Measurements from ENCODE around the gene PIGK.
"Not testable (repeated sequence)": the region's sequence is repeated elsewhere in the genome, so short reads cannot be mapped to it uniquely, and the experiment has no call there.

The PIGK gene

GRCh38 chr1:77197351-77197750 is 21.9 kb downstream of the PIGK start:
- DNase-seq (ENCODE audit: low read depth in 2 of 2, low spot score in 1 of 2): no peak

DNA sequence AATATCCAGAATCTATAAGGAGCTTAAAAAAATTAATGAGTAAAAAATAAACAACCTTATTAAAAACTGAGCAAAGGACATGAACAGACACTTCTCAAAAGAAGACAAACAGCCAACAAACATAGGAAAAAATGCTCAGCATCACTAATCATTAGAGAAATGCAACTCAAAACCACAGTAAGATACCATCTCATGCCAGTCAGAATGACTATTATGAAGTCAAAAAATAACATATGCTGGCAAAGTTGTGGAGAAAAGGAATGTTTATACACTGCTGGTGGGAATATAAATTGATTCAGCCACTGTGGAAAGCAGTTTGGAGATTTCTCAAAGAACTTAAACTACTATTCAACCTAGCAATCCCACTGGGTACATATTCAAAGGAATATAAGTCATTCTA is 25.3 kb downstream of the PIGK start:
- DNase-seq (ENCODE audit: low read depth in 2 of 2, low spot score in 1 of 2): no peak

GRCh38 chr1:77188770-77189169 is 30.5 kb downstream of the PIGK start:
- DNase-seq (ENCODE audit: low read depth in 2 of 2, low spot score in 1 of 2): no peak

- DNase-seq (ENCODE audit: low read depth in 2 of 2, low spot score in 1 of 2): not testable (repeated sequence)
These were observed 32.3 kb downstream of the PIGK start for GRCh38 chr1:77186907-77187306.

DNA sequence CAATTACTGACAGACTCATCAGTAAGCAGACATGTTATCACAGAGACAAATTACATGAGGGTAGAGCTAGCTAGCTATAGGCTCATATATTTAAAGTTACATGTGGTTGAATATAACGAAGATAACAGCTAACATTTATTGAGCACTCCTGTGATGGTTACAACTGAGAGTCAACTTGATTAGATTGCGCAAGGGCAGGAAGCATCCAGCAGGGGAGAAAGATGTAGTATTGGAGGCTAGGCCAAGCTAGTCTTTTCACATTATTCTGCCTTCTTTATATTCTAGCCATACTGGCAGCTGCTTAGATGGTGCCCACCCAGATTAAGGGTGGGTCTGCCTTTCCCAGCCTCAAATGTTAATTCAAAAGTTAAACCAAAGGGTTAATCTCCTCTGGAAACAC is 37.1 kb downstream of the PIGK start:
- DNase-seq (ENCODE audit: low read depth in 2 of 2, low spot score in 1 of 2): no peak

DNA sequence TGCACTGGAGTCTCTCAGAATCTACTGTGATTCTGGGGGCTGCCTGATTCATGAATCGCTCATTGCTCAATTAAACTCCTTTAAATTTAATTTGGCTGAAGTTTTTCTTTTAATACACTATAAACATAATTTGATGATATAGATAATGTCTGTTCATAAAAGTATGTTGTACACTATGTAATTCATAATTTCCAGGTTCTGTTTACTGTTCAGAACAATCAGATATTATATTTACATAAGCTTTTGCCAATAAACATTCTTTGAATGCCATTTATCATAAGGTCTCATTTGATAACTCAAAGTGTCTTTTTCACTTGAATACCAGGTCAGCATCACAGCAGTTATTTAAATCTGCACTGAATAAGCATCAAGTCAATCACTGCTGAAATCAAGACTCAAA is 39.6 kb downstream of the PIGK start:
- DNase-seq (ENCODE audit: low read depth in 2 of 2, low spot score in 1 of 2): no peak

DNA sequence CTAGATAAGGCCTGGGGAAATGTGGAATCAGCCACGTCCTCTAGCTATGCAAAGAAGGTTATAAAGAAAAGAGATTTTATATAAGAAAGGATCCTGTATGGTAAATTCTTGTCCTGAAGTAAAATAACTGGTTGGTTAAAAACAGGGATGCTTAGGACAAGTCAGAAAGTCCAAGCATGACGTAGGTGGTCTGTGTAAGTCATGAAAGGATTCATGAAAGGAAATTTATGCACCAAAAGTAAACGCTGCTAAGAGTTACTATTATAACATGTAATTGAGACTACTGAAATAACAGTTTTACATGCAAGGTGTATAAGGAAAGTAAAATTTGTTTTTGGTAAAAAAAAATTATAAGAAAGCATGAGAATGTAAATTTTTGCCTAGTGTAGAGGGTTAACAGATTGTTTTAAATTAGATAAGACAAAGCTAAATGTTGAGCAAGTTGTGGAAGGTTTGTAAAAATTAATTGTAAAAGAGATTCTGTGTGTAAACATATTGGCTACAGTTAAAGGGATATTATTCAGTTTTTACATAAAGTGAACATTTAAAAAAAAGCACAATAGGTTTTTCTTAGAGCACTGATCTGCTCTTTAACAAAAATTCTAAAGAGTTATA is 43.9 kb downstream of the PIGK start:
- no peak for DNase-seq (ENCODE audit: low read depth in 2 of 2, low spot score in 1 of 2)

GRCh38 chr1:77170687-77171086 is 48.5 kb downstream of the PIGK start:
- DNase-seq (ENCODE audit: low read depth in 2 of 2, low spot score in 1 of 2): no peak

GRCh38 chr1:77168358-77168757 is 50.9 kb downstream of the PIGK start:
- DNase-seq (ENCODE audit: low read depth in 2 of 2, low spot score in 1 of 2): no peak

DNA sequence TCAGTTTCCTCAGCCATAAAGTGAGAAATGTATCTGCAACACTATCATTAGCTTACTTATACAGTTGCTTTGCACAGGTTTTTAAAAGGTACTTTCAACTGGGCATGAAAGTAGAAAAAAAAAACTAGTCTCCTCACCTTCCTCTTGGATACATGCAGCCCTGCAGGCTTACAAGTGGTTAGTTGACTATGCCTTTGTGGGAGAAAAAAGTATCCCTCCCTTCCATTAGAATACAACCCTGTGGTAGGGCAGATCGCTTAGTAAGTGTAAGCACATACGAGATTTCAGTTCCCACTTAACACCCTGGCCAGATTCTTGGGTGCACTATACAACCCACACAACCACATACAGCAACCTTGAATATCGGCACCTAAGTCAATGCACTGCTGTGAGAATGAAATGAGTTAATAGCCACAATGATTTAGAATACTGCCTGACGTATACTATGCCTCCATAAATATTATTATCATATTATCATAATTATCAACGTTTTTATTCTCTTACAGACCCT is 54.7 kb downstream of the PIGK start:
- no peak for DNase-seq (ENCODE audit: low read depth in 2 of 2, low spot score in 1 of 2)

DNA sequence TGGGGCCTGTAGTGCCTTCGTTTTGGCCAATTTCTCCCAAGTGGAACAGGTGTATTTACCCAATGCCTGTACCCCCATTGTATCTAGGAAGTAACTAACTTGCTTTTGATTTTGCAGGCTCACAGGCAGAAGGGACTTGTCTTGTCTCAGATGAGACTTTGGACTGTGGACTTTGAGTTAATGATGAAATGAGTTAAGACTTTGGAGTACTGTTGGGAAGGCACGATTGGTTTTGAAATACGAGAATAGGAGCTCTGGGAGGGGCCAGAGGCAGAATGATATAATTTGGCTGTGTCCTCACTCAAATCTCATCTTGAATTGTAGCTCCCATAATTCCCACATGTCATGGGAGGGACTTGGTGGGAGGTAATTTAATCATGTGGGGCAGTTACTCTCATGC is 59.5 kb downstream of the PIGK start:
- DNase-seq (ENCODE audit: low read depth in 2 of 2, low spot score in 1 of 2): not testable (repeated sequence)

DNA sequence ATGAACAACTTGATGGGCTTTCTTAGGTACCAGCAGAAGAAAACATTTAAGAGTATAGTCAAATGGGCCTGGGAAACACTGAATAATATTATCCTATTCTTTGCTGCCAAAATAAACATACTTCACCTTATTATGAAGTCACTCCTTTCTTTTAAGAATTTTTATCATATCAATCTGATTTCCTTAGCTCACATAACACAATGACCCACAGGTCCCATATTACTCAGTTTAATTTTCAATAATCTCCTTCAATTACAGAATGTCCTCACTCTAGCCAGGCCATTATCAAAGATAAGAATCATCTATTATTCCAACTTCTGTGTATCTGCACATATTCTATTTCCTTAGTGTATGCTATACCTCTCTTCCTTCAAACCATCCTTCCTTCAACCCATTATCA is 63.0 kb downstream of the PIGK start:
- DNase-seq (ENCODE audit: low read depth in 2 of 2, low spot score in 1 of 2): no peak

DNA sequence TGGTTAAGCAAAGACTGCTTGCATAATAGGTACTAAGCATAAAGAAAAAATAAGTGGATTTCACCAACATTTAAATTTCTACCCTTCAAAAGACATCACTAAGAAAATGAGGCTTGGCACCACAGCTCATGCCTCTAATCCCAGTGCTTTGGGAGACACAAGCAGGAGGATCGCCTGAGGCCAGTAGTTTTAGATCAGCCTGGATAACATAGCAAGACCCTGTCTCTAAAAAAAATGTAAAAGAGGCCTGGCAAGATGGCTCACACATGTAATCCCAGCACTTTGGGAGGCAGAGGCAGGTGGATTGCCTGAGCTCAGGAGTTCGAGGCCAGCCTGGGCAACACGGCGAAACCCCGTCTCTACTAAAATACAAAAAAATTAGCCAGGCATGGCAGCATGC is 73.0 kb downstream of the PIGK start:
- no peak for DNase-seq (ENCODE audit: low read depth in 2 of 2, low spot score in 1 of 2)

- no peak for DNase-seq (ENCODE audit: low read depth in 2 of 2, low spot score in 1 of 2)
These were observed 75.6 kb downstream of the PIGK start for GRCh38 chr1:77143529-77144121.

GRCh38 chr1:77139389-77139788 is 79.8 kb downstream of the PIGK start:
- DNase-seq (ENCODE audit: low read depth in 2 of 2, low spot score in 1 of 2): no peak

DNA sequence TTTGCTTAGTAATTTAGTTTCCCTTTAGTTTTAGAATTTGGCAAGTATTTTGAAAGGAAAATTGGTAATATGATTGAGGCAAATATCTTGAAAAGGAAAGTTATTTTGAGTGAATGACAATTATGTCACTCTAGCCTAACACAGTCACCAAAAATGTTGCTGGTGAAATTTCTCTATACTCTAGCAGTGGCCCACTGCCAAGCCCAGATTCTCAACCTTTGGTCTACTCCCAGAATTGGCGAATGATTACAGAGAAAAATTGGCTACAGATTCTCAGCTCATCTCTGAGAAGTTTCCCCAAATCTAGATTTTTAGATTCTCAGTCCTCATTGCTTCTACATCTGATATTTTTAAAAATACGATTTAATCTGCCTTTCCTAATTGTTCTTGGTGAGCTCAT is 84.9 kb downstream of the PIGK start:
- no peak for DNase-seq (ENCODE audit: low read depth in 2 of 2, low spot score in 1 of 2)

DNA sequence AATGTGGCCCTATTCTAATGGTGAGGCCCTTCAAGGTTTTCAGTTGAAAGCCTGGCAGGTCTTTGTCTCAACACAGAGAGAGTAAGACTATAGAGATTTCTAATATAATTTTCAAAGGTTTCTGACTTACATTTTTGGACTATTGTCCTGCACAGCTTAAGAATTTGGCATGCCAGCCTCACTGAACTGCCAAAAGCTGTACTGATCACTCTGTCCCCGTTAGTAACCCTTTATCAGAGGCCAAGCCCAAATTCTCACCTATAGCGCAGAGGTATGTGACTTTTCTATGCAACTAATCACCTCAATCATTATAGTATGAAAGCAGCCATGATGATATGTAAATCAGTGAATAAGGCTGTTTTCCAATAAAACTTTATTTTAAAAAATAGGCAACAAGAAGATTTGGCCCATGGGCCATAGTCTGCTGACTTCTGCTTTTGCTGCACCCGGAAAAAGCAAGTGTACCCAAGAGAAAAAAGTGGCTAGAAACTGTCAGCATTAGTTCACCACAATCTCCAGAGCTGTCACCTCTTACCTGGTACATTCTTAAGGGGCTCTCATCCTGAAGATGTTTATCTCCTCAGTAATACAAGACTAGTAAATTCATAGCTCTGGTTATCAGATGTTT is 85.4 kb downstream of the PIGK start:
- no peak for DNase-seq (ENCODE audit: low read depth in 2 of 2, low spot score in 1 of 2)

- DNase-seq (ENCODE audit: low read depth in 2 of 2, low spot score in 1 of 2): no peak
These were observed 92.9 kb downstream of the PIGK start for GRCh38 chr1:77126307-77126706.

- DNase-seq (ENCODE audit: low read depth in 2 of 2, low spot score in 1 of 2): no peak
These were observed 97.7 kb downstream of the PIGK start for GRCh38 chr1:77121503-77121902.

DNA sequence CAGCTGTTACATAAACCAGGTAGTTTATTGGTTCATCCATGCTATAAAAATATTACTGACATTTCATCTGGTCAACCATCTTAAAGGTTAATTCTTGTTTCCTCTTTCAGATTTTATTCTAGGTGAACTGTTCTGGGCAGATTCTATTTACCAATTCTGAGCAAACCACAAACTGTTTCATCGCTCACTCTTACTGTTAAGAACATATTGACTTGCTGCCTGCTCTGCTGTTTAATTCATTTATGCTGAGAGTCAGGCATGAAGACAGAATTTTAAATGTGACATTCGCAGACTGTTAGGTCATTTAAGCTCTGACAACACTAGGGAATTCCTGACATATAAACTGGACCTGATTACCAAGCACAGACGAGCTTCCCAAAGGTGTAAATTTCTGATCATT is 98.3 kb downstream of the PIGK start:
- DNase-seq (ENCODE audit: low read depth in 2 of 2, low spot score in 1 of 2): no peak

DNA sequence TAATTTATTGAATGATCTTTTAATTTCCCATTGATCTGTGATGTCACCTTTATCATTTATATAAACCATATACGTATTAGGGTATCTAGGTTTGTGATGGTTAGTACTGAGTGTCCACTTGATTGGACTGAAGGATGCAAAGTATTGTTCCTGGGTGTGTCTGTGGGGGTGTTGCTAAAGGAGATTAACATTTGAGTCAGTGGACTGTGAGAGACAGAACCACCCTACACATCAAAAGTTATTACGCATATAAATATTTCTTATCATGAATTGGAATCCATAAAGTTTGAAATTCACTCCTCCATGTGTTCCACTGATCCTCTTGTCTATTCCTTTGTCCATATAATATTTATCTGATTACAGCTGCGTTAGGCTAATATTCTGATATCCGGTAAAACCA is 100.5 kb downstream of the PIGK start:
- DNase-seq (ENCODE audit: low read depth in 2 of 2, low spot score in 1 of 2): no peak

DNA sequence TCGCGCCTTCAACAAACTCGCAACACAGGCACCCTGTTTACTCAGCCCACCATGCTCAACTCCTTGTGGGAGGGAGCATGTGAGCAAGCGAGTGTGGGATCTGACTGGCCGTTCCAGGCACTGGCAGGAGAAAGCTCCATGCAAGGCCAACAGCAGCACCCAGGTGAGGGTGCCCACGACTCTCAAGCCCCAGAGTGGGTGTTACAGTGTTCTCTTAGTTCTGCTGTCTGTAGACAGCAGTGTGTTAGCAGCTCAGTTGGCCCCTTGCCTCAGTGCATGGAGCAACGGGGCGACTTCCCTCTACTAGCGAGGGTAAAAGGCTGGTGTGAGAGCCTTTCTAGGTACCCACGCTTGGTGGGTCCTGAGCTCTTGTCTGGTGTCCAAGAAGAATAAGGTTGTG is 114.6 kb downstream of the PIGK start:
- no peak for DNase-seq (ENCODE audit: low read depth in 2 of 2, low spot score in 1 of 2)

GRCh38 chr1:77103486-77103885 is 115.7 kb downstream of the PIGK start:
- no peak for DNase-seq (ENCODE audit: low read depth in 2 of 2, low spot score in 1 of 2)
